Stimulated activated CD4-positive, alpha-beta T cell treated with anti-CD3 and anti-CD28 coated beads, Interleukin-2, amount 100 ng/mL, for 4 hours (primary cell): Measurements from ENCODE around the gene TRIM27.
A peak's percentile ranks its signal among the peaks of the same experiment; 100 is the strongest.
"Not testable (repeated sequence)": the region's sequence is repeated elsewhere in the genome, so short reads cannot be mapped to it uniquely, and the experiment has no call there.

ENCODE experiments used
- DNase-seq: peaks from one replicate; pipeline ENCODE4 v3.0.0-alpha.2; 2020; ENCODE audit warnings: low read depth

Gene TRIM27

GRCh38 chr6:28943223-28943556, 19.4 kb upstream of the TRIM27 start:
- DNase-seq, result no peak

GRCh38 chr6:28941684-28942448, 18.1 kb upstream of the TRIM27 start:
- DNase-seq, result peak; percentile 64

DNA sequence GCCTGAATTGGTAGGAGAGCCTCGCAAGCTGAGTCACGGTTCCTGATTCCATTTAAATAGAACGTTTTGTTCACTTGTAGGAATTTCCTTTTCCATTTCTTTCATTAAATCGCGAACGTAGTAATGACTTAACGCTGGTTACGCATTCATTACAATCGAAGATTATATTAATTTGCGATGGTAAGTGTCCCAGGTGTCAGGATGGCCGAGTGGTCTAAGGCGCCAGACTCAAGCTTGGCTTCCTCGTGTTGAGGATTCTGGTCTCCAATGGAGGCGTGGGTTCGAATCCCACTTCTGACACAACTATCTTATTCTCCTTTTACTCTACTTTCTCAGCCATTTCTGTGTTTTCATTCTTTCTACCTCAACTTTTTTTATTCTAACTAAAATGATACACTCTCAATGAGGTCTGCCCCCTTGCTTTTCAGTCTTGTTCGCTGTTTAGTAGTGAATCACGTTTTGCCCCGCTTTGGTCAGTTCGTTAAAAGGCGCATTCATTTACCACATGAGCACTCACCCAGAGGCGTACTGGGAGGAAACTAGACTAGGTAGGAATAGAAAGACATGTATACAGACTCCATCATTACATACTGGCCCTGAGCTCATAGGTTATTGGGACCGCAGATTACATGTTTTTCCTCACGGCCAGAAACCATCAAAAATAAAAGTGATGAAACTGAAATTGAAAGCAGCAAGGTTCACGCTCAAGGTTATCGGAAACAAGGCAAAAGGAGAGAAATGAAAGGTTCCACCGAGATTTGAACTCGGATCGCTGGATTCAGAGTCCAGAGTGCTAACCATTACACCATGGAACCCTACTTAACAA, 17.3 kb upstream of the TRIM27 start:
- DNase-seq, result peak; percentile 67

DNA sequence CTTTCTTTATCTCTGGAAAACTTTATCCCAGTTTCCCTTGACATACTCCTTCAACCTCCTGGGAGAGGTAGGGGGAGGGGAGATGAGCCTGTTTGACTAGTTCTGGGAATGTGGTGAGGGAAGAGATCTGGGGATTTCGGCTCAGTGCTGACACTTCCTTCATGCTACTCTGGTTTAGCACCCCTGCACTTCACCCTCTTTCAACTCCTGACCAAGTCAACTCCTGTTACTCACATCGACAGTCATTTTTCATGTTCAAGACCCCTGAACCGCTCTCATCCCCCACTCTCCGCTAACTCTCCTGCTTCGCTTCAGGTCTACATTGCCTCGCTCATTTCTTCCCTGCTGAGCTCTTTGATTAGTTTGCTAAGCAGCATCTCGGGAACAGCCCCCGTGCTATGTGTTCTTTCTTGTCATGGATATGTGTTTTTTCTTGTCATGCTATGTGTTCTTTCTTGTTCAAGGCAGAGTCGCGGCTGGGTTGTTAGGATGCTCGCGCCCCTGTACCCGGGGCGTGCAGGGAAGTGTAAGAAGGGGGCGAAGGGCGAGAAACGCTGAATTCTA, 16.6 kb upstream of the TRIM27 start:
- DNase-seq, result peak; percentile 39

DNA sequence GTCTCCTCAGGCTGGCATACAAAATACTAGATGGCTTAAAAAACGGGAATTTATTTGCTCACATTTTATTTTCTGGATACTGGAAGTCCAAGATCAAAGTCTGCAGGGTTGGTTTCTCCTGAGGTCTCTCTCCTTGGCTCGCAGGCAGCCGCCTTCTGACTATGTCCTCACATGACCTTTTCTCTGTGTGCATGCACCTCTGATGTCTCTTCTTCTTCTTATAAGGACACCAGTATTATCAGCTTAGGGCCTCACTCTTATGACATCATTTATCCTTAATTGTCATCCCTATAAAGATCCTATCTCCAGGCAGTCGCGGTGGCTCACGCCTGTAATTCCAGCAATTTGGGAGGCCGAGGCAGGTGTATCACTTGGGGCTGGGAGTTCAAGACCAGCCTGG, 9.3 kb upstream of the TRIM27 start:
- DNase-seq, result no peak

GRCh38 chr6:28929887-28930620, 6.3 kb upstream of the TRIM27 start:
- DNase-seq, result no peak

DNA sequence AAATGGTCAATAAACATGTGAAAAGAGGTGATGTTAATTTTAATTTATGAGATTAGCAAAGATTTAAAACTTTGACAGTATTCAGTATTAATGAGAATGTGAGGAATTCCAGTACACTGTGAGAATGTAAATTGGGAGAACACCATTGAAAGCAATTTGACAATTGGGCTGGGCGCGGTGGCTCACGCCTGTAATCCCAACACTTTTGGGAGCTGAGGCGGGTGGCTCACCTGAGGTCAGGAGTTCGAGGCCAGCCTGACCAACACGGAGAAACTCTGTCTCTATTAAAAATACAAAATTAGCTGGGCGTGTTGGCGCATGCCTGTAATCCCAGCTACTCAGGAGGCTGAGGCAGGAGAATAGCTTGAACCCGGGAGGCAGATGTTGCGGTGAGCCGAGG, 5.6 kb upstream of the TRIM27 start:
- DNase-seq, result not testable (repeated sequence)

DNA sequence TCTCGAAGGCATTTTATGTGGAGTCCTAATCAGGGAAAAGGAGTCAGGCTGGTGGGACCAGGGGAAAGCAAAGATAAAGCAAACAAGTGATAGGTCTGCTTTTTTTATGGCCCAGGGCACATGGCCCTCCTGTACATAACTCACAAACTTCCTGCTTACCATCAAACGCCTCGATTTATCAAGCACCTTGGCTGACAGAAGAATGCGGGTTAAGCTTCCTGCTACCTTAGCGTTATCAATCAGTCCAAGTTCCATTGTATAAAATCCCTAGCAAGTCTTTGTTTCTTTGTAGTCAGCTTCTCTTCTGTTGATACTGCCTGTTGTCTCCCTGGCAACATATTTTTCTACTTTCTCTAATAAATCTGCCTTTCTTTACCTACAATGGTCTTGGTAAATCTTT, 4.1 kb upstream of the TRIM27 start:
- no peak for DNase-seq

GRCh38 chr6:28922821-28923317, 916 bp downstream of the TRIM27 start:
- DNase-seq, result peak; percentile 9

DNA sequence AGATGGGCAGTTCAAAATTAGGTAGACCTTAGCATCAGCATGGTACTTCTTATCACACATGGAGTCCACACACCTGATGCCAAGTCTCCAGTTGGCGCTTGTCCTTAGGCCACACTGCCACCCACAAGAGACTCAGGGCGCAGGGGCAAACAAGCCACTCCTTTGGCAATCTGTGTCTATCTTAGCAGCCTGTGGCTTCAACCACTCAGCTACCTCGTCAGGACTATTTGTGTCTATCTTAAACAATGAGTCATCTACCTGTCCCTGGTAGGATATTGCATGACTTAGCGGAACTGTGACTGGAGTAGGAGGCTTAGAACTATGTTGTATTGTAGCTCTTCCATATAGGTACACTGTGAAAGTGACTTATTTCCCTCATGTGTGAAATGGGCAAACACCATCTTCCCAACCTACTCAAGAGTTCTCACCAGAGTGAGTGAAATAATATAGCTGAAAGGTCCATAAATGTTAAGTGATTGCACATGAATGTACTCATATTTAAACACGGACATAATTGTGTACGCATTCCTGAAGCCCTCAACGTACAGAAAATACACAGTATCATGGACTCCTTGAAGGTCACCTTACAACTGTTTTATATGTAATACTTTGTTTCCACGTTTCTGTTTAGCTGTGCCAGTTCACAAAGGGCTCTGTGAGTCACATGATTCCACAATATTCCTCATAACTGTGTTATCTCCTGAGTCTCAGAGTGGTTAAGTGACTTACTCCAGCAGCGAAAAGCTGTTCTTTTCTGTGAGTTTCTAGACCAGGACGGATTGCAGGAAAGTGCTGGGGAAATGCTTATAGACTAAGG, 1.6 kb downstream of the TRIM27 start:
- peak; percentile 35 for DNase-seq

DNA sequence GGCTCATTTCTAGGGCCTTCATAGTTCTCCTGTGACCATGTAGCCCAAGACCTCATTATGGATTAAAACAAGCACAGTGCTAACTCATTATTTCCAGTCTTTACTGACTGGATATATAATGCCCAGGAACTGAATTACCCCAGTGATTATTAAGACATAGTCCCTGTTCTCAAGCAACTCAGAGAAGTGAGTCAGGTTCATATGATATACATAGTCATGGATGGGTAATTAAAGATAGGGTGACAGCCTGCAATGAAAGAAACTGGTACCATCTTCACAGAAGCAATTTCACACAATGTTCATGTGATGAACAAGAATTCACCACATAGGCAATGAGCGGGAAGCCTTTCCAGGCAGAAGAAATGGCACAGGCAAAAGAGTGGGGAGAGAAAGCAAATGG, 3.5 kb downstream of the TRIM27 start:
- DNase-seq, result no peak

DNA sequence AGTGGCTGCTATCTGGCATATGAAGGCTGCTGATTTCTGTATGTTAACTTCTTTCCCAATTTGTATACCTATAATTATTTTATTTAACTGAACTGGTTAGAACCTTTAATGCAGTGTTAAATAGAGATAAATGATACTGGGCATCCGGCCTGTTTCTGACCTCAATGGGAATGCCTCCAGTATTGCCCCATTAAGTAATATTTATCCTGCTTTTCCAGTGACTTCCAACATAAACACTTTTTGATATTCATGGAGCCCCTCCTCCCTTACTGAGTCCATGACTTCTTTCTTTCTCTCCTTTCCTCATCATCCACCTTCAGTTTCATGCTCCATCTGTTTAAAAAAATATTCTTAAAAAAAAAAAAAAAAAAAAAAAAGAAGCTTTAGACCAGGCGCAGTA, 8.8 kb downstream of the TRIM27 start:
- DNase-seq, result no peak

DNA sequence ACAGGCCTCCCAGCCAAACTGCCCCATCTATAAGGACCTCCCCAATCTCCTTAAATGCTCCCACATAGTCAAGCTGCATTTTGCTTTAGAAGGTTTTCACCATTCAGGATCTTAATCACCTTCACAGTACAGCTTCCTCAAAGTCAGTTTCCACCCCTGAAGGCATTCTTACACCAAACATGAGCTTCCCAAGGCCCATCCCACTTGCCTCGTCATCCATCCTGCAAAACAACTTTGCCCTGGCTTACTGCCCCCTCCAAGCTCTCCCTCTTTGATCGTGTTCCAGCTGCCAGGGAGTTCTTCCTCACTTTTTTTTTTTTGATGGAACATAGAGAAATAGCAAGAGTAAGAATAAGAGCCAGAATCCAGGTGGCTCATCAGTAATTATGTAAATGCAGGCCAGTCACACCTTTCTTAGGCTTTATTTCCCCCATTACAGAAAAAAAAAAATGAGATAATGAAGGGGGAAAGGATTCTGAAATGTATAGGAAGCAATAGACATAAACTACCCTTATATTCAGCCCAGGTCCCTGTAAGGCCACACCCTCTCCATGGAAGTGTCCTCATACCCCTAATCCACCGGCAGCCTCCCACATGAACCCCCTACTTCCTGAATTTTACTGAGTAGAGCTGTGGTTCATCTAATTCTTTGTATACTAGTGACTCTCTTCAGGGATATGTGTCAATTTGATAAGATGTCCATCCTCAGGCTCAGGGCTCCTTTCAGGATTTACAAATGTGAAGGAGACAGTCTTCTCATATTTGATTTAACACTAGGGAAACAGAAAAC, 12.7 kb downstream of the TRIM27 start:
- no peak for DNase-seq

DNA sequence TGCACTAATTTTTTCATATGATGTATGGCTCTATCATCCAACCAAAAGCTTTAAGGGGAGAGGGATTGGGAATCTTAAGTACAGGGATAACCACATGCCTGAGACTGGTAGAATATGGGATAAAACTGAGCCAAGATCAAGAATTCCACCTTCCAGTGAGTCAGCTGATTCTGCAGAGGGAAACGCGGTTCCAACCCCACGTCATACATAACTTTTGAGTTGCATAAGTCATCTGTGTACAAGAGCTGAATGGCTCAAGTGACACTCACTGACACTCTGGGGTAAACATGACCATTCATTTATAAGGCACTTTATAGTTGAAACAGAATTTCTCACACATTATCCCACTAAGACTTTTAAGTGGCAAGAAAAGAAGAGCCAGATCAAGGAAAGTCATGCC, 16.4 kb downstream of the TRIM27 start:
- DNase-seq, result no peak

GRCh38 chr6:28906669-28907068, 17.1 kb downstream of the TRIM27 start:
- DNase-seq, result no peak

DNA sequence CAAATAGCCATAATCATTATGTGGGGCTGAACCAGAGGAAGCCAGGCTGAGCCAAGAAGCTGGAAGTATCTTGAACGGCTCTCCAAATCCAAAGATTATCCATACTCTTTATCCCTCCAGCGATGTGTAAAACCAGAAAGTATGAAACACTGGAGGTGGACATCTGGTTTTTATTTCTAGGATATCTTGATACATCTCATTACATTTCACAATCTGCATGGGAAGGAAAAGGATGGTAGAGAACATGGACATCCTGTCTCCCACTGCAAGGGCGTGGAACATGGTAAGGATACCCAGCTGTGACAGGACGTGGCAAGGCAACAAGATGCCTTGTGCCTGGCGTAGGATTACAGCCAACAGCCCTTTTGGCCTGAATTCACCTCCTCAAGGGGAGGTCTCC, 20.1 kb downstream of the TRIM27 start:
- no peak for DNase-seq

GRCh38 chr6:28901831-28902230, 22.0 kb downstream of the TRIM27 start:
- DNase-seq, result no peak

- no peak for DNase-seq
These were observed 23.1 kb downstream of the TRIM27 start for GRCh38 chr6:28900577-28901256.

GRCh38 chr6:28898710-28898965, 25.1 kb downstream of the TRIM27 start:
- no peak for DNase-seq

- DNase-seq, result no peak
These were observed 26.4 kb downstream of the TRIM27 start for GRCh38 chr6:28897369-28897745.
